Vagina (tissue), 2 donors: Measurements from ENCODE around the gene PPP3CB. TPM values are rescaled to one million over a fixed set of nuclear protein-coding genes. Genes with fewer than 3 reads are reported as not detected.

ENCODE experiments used
- DNase-seq, 2 donors: peaks; one replicate each; pipeline ENCODE4 v3.0.0-alpha.2; 2017; ENCODE audit errors: extremely low spot score in 2 of 2
- H3K27ac ChIP-seq: fragments of 200-600 bp; sonication (generic); one replicate; pipeline ENCODE4 v1.5.1; 2019
- H3K27me3 ChIP-seq: fragments of 200-600 bp; sonication (generic); one replicate; pipeline ENCODE4 v1.5.1; 2019
- H3K36me3 ChIP-seq, 2 donors: fragments of 200-600 bp; sonication (generic); one replicate each; pipeline ENCODE4 v1.5.1; 2017 to 2019
- H3K4me1 ChIP-seq: fragments of 200-600 bp; sonication (generic); one replicate; pipeline ENCODE4 v1.5.1; 2019
- H3K4me3 ChIP-seq, 2 donors: fragments of 200-600 bp; sonication (generic); 1 replicate in 1 of 2; 2 replicates in 1 of 2; pipeline ENCODE4 v1.5.1; 2016 to 2019
- H3K9me3 ChIP-seq: fragments of 200-600 bp; sonication (generic); one replicate; pipeline ENCODE4 v1.5.1; 2019
- POLR2A ChIP-seq, 2 donors: fragments of 450-650 bp; IDR thresholded peaks; one replicate each; pipeline ENCODE4 v1.6.1; 2017; ENCODE audit warnings: antibody characterized with exemption in 2 of 2, mild to moderate bottlenecking in 2 of 2, moderate library complexity in 2 of 2
- POLR2AphosphoS5 ChIP-seq, 2 donors: sonication (generic); formaldehyde crosslinking; IDR thresholded peaks; one replicate each; pipeline ENCODE4 v1.9.0; 2017; ENCODE audit warnings: antibody characterized with exemption in 2 of 2, mild to moderate bottlenecking in 2 of 2, low read depth in 1 of 2; ENCODE audit not compliant: insufficient read depth in 1 of 2
- intact Hi-C: fragments of 100-400 bp; cut with DNase I; formaldehyde crosslinking; loops from one replicate; pipeline ENCODE4 v1.15.1; 2023
- total RNA-seq: library from RNA; depleted of rRNA; stranded (reverse); fragments of >200 nt; gene quantifications from one replicate; pipeline ENCODE4 v1.2.3, GENCODE V29; 2016
- TF ChIP-seq, protein P1 (sequence below), 3 experiments: fragments of 450-650 bp in 2 of 3; fragments of 200-600 bp in 1 of 3; sonication (generic) in 1 of 3; IDR thresholded peaks; one replicate each; pipeline ENCODE4 v1.5.1; 2017 to 2019; ENCODE audit warnings: antibody characterized with exemption in 3 of 3, mild to moderate bottlenecking in 2 of 3, moderate library complexity in 2 of 3

The PPP3CB gene
- total RNA-seq, 1 donor from 2014 or later = 46.2 TPM

DNA sequence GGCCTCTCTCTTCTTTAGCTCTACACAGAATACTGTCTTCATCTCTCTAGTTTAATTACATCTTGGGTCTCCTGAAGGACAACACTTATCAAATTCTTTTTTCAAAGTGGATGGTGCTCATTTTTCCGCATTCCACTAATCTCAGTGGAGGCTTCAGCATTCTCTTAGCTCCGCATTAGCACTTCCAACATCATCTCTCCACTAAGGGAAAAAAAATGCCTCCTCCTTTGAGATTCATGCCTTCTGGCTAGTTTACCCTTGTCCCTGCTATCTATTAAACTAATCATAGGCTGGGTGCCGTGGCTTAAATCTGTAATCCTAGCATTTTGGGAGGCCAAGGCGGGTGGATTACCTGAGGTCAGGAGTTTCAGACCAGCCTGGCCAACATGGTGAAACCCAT is 9.2 kb downstream of the PPP3CB start:
- no peak overlapping the region for H3K27ac ChIP-seq
- peaks cover 28% of the 10 kb centered on the region for H3K4me1 ChIP-seq
- no peak overlapping the region for H3K4me3 ChIP-seq
- H3K27me3 ChIP-seq = no peaks in the 10 kb centered on the region
- DNase-seq = no peak
- peaks cover 0 to 13% of the 10 kb centered on the region in 2 donors for H3K36me3 ChIP-seq
- H3K9me3 ChIP-seq = no peaks in the 10 kb centered on the region
- intact Hi-C loops = no loop called here
- TF ChIP-seq POLR2AphosphoS5 (IDR thresholded peaks at IDR 0.05; ENCODE audit: insufficient read depth in 1 of 2, low read depth in 1 of 2) (no peak), POLR2A (IDR thresholded peaks at IDR 0.05) (no peak)
- TF ChIP-seq, protein P1, sequence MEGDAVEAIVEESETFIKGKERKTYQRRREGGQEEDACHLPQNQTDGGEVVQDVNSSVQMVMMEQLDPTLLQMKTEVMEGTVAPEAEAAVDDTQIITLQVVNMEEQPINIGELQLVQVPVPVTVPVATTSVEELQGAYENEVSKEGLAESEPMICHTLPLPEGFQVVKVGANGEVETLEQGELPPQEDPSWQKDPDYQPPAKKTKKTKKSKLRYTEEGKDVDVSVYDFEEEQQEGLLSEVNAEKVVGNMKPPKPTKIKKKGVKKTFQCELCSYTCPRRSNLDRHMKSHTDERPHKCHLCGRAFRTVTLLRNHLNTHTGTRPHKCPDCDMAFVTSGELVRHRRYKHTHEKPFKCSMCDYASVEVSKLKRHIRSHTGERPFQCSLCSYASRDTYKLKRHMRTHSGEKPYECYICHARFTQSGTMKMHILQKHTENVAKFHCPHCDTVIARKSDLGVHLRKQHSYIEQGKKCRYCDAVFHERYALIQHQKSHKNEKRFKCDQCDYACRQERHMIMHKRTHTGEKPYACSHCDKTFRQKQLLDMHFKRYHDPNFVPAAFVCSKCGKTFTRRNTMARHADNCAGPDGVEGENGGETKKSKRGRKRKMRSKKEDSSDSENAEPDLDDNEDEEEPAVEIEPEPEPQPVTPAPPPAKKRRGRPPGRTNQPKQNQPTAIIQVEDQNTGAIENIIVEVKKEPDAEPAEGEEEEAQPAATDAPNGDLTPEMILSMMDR (IDR thresholded peaks at IDR 0.05) = no peak

DNA sequence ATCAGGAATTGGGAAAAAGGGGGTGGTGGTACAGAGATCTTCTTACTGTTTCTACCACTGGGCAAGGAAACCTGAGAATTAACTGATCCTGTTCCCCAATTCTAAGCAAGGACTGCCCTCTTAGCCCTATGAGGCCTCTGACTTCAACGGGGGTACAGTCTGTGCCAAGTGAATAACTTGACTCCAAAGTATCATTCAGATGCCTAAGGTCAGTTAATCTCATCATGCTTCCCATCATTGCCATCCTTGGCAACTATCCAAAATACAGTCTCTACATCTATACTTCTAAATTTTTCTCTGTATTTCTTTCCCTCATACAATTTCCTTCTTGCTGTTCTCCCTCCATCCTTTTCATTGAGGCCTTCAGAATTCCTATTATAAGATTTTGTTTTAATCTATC is 10.5 kb downstream of the PPP3CB start:
- no peak for DNase-seq
- TF ChIP-seq POLR2AphosphoS5 (IDR thresholded peaks at IDR 0.05; ENCODE audit: insufficient read depth in 1 of 2, low read depth in 1 of 2) (no peak), POLR2A (IDR thresholded peaks at IDR 0.05) (no peak)
- TF ChIP-seq, protein P1 (IDR thresholded peaks at IDR 0.05) = no peak
- H3K9me3 ChIP-seq = no peaks in the 10 kb centered on the region
- no peaks in the 10 kb centered on the region for H3K27me3 ChIP-seq
- H3K4me3 ChIP-seq = no peak overlapping the region
- peaks cover 0 to 13% of the 10 kb centered on the region in 2 donors for H3K36me3 ChIP-seq
- H3K27ac ChIP-seq = no peak overlapping the region
- intact Hi-C loops = no loop called here
- H3K4me1 ChIP-seq = peaks cover 22% of the 10 kb centered on the region

DNA sequence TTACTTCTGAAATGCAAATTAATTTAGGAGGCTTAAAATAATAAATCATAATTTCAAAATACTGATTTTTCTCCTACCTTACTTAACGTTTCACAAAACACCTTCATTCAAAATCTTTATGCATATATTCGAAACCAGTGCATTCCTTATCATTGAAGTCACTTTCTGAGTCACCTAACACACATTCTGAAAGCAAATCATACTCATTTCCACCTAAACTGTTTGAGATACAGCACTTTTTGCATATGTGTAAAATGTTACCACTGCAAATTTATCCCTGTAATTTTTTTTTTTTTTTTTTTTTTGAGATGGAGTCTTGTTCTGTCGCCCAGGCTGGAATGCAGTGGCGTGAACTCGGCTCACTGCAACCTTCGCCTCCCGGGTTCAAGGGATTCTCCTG is 15.7 kb downstream of the PPP3CB start:
- intact Hi-C loops = no loop called here
- no peak for DNase-seq
- H3K36me3 ChIP-seq = peaks cover 0 to 46% of the 10 kb centered on the region in 2 donors
- H3K27me3 ChIP-seq = no peaks in the 10 kb centered on the region
- peaks cover under 1% of the 10 kb centered on the region for H3K4me1 ChIP-seq
- TF ChIP-seq, protein P1 (IDR thresholded peaks at IDR 0.05) = no peak
- TF ChIP-seq POLR2AphosphoS5 (IDR thresholded peaks at IDR 0.05; ENCODE audit: insufficient read depth in 1 of 2, low read depth in 1 of 2) (no peak), POLR2A (IDR thresholded peaks at IDR 0.05) (no peak)
- no peak overlapping the region for H3K27ac ChIP-seq
- no peak overlapping the region for H3K4me3 ChIP-seq
- no peaks in the 10 kb centered on the region for H3K9me3 ChIP-seq

DNA sequence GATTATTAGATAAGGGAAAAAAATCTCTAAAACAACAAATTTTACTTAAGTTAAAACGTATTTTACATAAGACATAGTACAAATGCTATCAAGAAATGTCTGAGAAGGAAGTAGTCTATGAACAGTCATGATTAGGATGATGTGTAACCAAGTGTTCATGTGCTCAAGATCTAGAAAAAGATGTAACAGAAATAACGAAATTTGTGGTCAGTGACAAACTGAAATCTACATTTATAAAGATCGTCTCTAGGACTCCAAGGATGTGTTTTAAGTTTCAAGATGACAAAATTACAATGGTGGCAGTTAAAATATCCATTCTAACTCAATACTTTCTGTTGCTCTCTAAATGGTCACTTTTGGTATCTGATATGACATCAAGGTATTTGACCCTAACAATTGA is 17.2 kb downstream of the PPP3CB start:
- Histone ChIP-seq H3K4me3 (no peak overlapping the region), H3K4me1 (no peaks in the 10 kb centered on the region), H3K36me3 (peaks cover 0 to 59% of the 10 kb centered on the region in 2 donors), H3K27me3 (no peaks in the 10 kb centered on the region), H3K27ac (no peak overlapping the region), H3K9me3 (no peaks in the 10 kb centered on the region)
- intact Hi-C loops = no loop called here
- DNase-seq = no peak
- no peak for TF ChIP-seq POLR2A (IDR thresholded peaks at IDR 0.05)
- TF ChIP-seq POLR2AphosphoS5 (IDR thresholded peaks at IDR 0.05; ENCODE audit: insufficient read depth in 1 of 2, low read depth in 1 of 2) = no peak
- TF ChIP-seq, protein P1 (IDR thresholded peaks at IDR 0.05) = no peak

DNA sequence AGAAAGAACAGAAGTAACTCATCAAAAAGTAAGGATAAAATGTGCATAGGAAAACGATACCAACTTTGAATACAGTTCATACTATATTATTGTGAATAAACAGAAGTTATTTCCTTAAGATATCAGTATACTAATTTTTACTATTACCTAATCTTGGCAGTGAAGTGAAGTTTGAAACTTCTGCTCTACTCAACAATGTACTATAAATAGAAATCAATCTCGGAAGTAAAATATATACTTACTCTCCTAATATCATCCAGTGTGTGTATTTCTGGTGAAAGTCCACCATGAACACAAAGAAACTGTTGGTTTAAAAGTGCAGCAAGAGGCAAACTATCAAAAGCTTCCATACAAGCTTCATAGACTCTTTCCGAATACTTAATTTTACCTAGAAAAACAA is 24.6 kb downstream of the PPP3CB start:
- TF ChIP-seq POLR2AphosphoS5 (IDR thresholded peaks at IDR 0.05; ENCODE audit: insufficient read depth in 1 of 2, low read depth in 1 of 2) (no peak), POLR2A (IDR thresholded peaks at IDR 0.05) (no peak)
- TF ChIP-seq, protein P1 (IDR thresholded peaks at IDR 0.05) = no peak
- Histone ChIP-seq H3K4me1 (no peaks in the 10 kb centered on the region), H3K27ac (no peak overlapping the region), H3K9me3 (no peaks in the 10 kb centered on the region), H3K27me3 (no peaks in the 10 kb centered on the region), H3K36me3 (peaks cover 0 to 70% of the 10 kb centered on the region in 2 donors), H3K4me3 (no peak overlapping the region)
- intact Hi-C loops = no loop called here
- no peak for DNase-seq
